Heart left ventricle (tissue), 13 donors: Measurements from ENCODE around the gene MXRA8.

ENCODE experiments used
- CTCF ChIP-seq, 12 donors: fragments of 200-600 bp; sonication (generic) in 4 of 12; IDR thresholded peaks; one replicate each; pipeline versions ENCODE4 v1.5.0 to v1.8.0; 2018 to 2022; ENCODE audit warnings: antibody characterized with exemption in 12 of 12, mild to moderate bottlenecking in 5 of 12
- POLR2A ChIP-seq, 2 donors: fragments of 450-650 bp; IDR thresholded peaks; one replicate each; pipeline ENCODE4 v1.6.1; 2017; ENCODE audit warnings: antibody characterized with exemption in 2 of 2, mild to moderate bottlenecking in 2 of 2, moderate library complexity in 2 of 2
- donor health status: ischemic (EF 13 %, LVEDD 7.1; RV severe dilation, severe dysfunction).
- donor health status: DM: no; HTN: yes; CAD: no.
- donor health status: DM: no; HTN: no; CAD: no.
- donor health status: ischemic (EF 25% LVEDD 6.9; RV normal size, moderate dysfunction).
- donor health status: ischemic (EF 25% LVEDD 5.7; RV mildly dilated, moderate dysfunction).
- donor health status: ischemic (EF 35%, LVEDD 5.7; RV mildly dilated, moderate dysfunction).
- donor health status: nonischemic (EF 11% LVEDD 7.7; RV severe dilation, severe dysfunction).
- donor health status: DM: yes; HTN: yes; CAD: no.
- donor health status: PGD.
- donor health status: ischemic (EF 29% LVEDD 5.4; RV normal size, mild dysfunction).
- donor health status: nonischemic (EF 23%, LVEDD 6.1; RV moderate dilation, normal function).

GRCh38 chr1:1341549-1342021 lies 16.8 kb downstream of the MXRA8 start:
- TF ChIP-seq CTCF (IDR thresholded peaks at IDR 0.05) (no peak), POLR2A (IDR thresholded peaks at IDR 0.05) (no peak)
